Measurements from ENCODE around the gene KDM2B. TPM values are rescaled to one million over a fixed set of nuclear protein-coding genes. Genes with fewer than 3 reads are reported as not detected.

Gene KDM2B
- total and polyA plus RNA-seq, 2 of the 8 experiments (the other 6 are each of a cell fraction or from before 2014, with no cell fraction given) = 111 to 162 TPM

- H3K23ac ChIP-seq (ENCODE audit: insufficient read length) = no peak overlapping the region
- H4K20me1 ChIP-seq (replicated peaks in 1 of 2; ENCODE audit: control insufficient read depth in 1 of 2, insufficient read depth in 2 of 2, low read length in 2 of 2) = peaks cover 3 to 13% of the 10 kb centered on the region in 2 experiments
- no peaks in the 10 kb centered on the region for H3K9me3 ChIP-seq (ENCODE audit: insufficient read depth in 2 of 2, low read depth in 1 of 2, low read length in 1 of 2)
- H3K18ac ChIP-seq (ENCODE audit: extremely low read depth, low read length) = no peak overlapping the region
- FAIRE-seq = no peak
- peaks cover 25 to 54% (median 35%) of the 10 kb centered on the region in 4 experiments for H3K36me3 ChIP-seq (ENCODE audit: control insufficient read depth in 2 of 4, insufficient read depth in 4 of 4, low read length in 3 of 4)
- H3K79me2 ChIP-seq (ENCODE audit: control insufficient read depth in 1 of 2, insufficient read depth in 2 of 2, low read length in 2 of 2) = peaks cover 0 to 12% of the 10 kb centered on the region in 2 experiments; a peak in 1 of 4 replicates
- peaks cover 0 to 3% (median 1%) of the 10 kb centered on the region in 4 experiments; a peak in 4 of 7 replicates for H3K4me1 ChIP-seq (replicated peaks in 1 of 4; ENCODE audit: control insufficient read depth in 3 of 4, insufficient read depth in 4 of 4, low read length in 3 of 4)
- ChIA-PET POLR2A (ENCODE audit: partially characterized antibody) (interaction anchor here (0.5 to 1.9 kb wide), 9 partner anchors 7 to 113 kb away, joined by 3 to 5 read pairs (median 4); partner anchors contain the start of gene KDM2B), CTCF (ENCODE audit: partially characterized antibody) (interaction anchor here (0.9 to 2.0 kb wide), 3 partner anchors 11 to 16 kb away, joined by 3 to 6 read pairs (median 3); no protein-coding TSS in a partner anchor)
- H2BK20ac ChIP-seq (ENCODE audit: low read length) = no peak overlapping the region
- H3K4me3 ChIP-seq (ENCODE audit: extremely low read depth in 1 of 4, insufficient read depth in 2 of 4, low read depth in 3 of 4, low read length in 4 of 4) = no peak overlapping the region
- no peak overlapping the region for H2BK5ac ChIP-seq (ENCODE audit: low read depth, low read length)
- 84% methylated on average over 10 of the region's 10 CpGs; no CpG with 5 or more reads in 1 of the 2 experiments for WGBS, 2 experiments (ENCODE audit: extremely low coverage in 1 of 2, insufficient coverage in 1 of 2, insufficient read length in 1 of 2, insufficient replicate concordance in 2 of 2, low coverage in 1 of 2, low lambda C conversion rate in 2 of 2, missing lambda C conversion rate in 1 of 2)
- no peak overlapping the region for H3K27ac ChIP-seq (ENCODE audit: low read depth, low read length)
- no peak overlapping the region for H3K4ac ChIP-seq (replicated peaks; ENCODE audit: insufficient read length, low read depth, low read length)
- H2AK5ac ChIP-seq (ENCODE audit: low read depth, low read length) = no peak overlapping the region
- no peak overlapping the region for H4K8ac ChIP-seq (ENCODE audit: extremely low read depth, insufficient read depth, low read length)
- H4K91ac ChIP-seq (replicated peaks; ENCODE audit: insufficient read length, low read length) = no peak overlapping the region
- H3K56ac ChIP-seq (replicated peaks; ENCODE audit: insufficient read length, low read depth, low read length) = no peak overlapping the region
- no peak overlapping the region for H4K5ac ChIP-seq (ENCODE audit: insufficient read length, low read depth, low read length)
- H3K27me3 ChIP-seq (replicated peaks in 1 of 4; ENCODE audit: control insufficient read depth in 3 of 4, extremely low read depth in 1 of 4, insufficient read depth in 3 of 4, low read length in 3 of 4) = no peaks in the 10 kb centered on the region; a peak in 1 of 7 replicates
- H3K9ac ChIP-seq (replicated peaks in 1 of 4; ENCODE audit: extremely low read depth in 1 of 4, low read depth in 3 of 4, low read length in 3 of 4) = no peak overlapping the region
- no peak overlapping the region for H3K14ac ChIP-seq (ENCODE audit: insufficient read length)
- H3K79me1 ChIP-seq (ENCODE audit: low read depth, low read length) = peaks cover 9% of the 10 kb centered on the region
- H3K4me2 ChIP-seq (ENCODE audit: insufficient read depth in 1 of 2, low read depth in 2 of 2, low read length in 2 of 2) = no peak overlapping the region
- H3K23me2 ChIP-seq (ENCODE audit: low read depth, low read length) = no peaks in the 10 kb centered on the region; the same call in 1 of the 2 replicates
- no peak overlapping the region for H2BK12ac ChIP-seq (ENCODE audit: low read depth, low read length)
- DNase-seq (ENCODE audit: low read depth in 1 of 2, low spot score in 2 of 2) = no peak
- H2BK15ac ChIP-seq (ENCODE audit: low read length) = no peak overlapping the region
- H2AFZ ChIP-seq (ENCODE audit: low read length) = no peak overlapping the region
- no peak overlapping the region for H2BK120ac ChIP-seq (replicated peaks; ENCODE audit: low read depth, low read length)
- TF ChIP-seq HDAC2 (IDR thresholded peaks at IDR 0.05; ENCODE audit: borderline replicate concordance in 1 of 2, low read depth in 2 of 2, low read length in 2 of 2) (no peak), SUZ12 (IDR thresholded peaks at IDR 0.05; ENCODE audit: low read length) (no peak), SRF (IDR thresholded peaks at IDR 0.05; ENCODE audit: low read depth, low read length) (no peak), TEAD4 (IDR thresholded peaks at IDR 0.05; ENCODE audit: low read depth, low read length) (no peak), EP300 (IDR thresholded peaks at IDR 0.05; ENCODE audit: borderline replicate concordance in 1 of 2, low read depth in 2 of 2, low read length in 2 of 2) (no peak), GTF2F1 (IDR thresholded peaks at IDR 0.05; ENCODE audit: borderline replicate concordance, low read depth, low read length) (no peak), NRF1 (IDR thresholded peaks at IDR 0.05; ENCODE audit: low read depth, low read length) (no peak), TAF7 (optimal IDR thresholded peaks at IDR 0.05; ENCODE audit: borderline replicate concordance, low read depth, low read length) (no peak), GABPA (IDR thresholded peaks at IDR 0.05; ENCODE audit: borderline replicate concordance, insufficient read depth, low read length) (no peak), BACH1 (IDR thresholded peaks at IDR 0.05; ENCODE audit: low read length) (no peak), CEBPB (IDR thresholded peaks at IDR 0.05; ENCODE audit: low read depth, low read length) (0 out of 2 replicates have a peak, but pooled peaks have one; percentile 16), HDAC6 (IDR thresholded peaks at IDR 0.05; ENCODE audit: low read depth, low read length) (no peak), CBX8 (IDR thresholded peaks at IDR 0.05; ENCODE audit: borderline replicate concordance, low read depth, low read length) (no peak)
These were observed 64.3 kb downstream of the KDM2B start for GRCh38 chr12:121516437-121517011.
